ENCODE measurements around the gene SEPTIN12. TPM values are rescaled to one million over a fixed set of nuclear protein-coding genes. Genes with fewer than 3 reads are reported as not detected.

SEPTIN12 gene
- total and polyA plus RNA-seq, 2 experiments from 2014 or later: not detected

DNA sequence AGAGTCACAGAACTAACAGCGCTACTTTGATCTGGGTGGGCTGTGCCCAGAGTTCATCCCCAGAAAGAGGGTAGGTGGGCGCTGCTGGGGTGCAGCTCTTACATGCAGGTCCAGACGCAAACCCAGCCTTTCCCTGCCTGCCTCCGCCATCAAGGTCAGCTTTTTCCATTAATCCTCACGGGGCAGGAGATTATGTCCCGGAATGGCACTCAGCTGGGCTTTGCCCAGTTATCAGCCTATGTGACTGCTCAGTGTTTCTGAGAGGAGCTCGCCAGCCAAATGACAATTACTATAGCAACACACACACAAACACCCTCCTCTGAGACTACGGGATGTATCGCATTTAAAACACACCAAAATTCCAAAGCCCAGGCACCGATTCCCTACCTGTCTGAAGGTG is 38.8 kb upstream of the SEPTIN12 start (continued):
- TF ChIP-seq, protein P1, sequence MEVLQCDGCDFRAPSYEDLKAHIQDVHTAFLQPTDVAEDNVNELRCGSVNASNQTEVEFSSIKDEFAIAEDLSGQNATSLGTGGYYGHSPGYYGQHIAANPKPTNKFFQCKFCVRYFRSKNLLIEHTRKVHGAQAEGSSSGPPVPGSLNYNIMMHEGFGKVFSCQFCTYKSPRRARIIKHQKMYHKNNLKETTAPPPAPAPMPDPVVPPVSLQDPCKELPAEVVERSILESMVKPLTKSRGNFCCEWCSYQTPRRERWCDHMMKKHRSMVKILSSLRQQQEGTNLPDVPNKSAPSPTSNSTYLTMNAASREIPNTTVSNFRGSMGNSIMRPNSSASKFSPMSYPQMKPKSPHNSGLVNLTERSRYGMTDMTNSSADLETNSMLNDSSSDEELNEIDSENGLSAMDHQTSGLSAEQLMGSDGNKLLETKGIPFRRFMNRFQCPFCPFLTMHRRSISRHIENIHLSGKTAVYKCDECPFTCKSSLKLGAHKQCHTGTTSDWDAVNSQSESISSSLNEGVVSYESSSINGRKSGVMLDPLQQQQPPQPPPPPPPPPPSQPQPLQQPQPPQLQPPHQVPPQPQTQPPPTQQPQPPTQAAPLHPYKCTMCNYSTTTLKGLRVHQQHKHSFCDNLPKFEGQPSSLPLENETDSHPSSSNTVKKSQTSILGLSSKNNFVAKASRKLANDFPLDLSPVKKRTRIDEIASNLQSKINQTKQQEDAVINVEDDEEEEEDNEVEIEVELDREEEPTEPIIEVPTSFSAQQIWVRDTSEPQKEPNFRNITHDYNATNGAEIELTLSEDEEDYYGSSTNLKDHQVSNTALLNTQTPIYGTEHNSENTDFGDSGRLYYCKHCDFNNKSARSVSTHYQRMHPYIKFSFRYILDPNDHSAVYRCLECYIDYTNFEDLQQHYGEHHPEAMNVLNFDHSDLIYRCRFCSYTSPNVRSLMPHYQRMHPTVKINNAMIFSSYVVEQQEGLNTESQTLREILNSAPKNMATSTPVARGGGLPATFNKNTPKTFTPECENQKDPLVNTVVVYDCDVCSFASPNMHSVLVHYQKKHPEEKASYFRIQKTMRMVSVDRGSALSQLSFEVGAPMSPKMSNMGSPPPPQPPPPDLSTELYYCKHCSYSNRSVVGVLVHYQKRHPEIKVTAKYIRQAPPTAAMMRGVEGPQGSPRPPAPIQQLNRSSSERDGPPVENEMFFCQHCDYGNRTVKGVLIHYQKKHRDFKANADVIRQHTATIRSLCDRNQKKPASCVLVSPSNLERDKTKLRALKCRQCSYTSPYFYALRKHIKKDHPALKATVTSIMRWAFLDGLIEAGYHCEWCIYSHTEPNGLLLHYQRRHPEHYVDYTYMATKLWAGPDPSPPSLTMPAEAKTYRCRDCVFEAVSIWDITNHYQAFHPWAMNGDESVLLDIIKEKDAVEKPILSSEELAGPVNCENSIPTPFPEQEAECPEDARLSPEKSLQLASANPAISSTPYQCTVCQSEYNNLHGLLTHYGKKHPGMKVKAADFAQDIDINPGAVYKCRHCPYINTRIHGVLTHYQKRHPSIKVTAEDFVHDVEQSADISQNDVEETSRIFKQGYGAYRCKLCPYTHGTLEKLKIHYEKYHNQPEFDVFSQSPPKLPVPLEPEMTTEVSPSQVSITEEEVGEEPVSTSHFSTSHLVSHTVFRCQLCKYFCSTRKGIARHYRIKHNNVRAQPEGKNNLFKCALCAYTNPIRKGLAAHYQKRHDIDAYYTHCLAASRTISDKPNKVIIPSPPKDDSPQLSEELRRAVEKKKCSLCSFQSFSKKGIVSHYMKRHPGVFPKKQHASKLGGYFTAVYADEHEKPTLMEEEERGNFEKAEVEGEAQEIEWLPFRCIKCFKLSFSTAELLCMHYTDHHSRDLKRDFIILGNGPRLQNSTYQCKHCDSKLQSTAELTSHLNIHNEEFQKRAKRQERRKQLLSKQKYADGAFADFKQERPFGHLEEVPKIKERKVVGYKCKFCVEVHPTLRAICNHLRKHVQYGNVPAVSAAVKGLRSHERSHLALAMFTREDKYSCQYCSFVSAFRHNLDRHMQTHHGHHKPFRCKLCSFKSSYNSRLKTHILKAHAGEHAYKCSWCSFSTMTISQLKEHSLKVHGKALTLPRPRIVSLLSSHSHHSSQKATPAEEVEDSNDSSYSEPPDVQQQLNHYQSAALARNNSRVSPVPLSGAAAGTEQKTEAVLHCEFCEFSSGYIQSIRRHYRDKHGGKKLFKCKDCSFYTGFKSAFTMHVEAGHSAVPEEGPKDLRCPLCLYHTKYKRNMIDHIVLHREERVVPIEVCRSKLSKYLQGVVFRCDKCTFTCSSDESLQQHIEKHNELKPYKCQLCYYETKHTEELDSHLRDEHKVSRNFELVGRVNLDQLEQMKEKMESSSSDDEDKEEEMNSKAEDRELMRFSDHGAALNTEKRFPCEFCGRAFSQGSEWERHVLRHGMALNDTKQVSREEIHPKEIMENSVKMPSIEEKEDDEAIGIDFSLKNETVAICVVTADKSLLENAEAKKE (CRISPR knock-in tag; IDR thresholded peaks at IDR 0.05): no peak
- no peak for TF ChIP-seq EZH2phosphoT487 (IDR thresholded peaks at IDR 0.05; ENCODE audit: unreplicated experiment)
- TF ChIP-seq, protein P2, sequence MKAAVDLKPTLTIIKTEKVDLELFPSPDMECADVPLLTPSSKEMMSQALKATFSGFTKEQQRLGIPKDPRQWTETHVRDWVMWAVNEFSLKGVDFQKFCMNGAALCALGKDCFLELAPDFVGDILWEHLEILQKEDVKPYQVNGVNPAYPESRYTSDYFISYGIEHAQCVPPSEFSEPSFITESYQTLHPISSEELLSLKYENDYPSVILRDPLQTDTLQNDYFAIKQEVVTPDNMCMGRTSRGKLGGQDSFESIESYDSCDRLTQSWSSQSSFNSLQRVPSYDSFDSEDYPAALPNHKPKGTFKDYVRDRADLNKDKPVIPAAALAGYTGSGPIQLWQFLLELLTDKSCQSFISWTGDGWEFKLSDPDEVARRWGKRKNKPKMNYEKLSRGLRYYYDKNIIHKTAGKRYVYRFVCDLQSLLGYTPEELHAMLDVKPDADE (IDR thresholded peaks at IDR 0.05): no peak

DNA sequence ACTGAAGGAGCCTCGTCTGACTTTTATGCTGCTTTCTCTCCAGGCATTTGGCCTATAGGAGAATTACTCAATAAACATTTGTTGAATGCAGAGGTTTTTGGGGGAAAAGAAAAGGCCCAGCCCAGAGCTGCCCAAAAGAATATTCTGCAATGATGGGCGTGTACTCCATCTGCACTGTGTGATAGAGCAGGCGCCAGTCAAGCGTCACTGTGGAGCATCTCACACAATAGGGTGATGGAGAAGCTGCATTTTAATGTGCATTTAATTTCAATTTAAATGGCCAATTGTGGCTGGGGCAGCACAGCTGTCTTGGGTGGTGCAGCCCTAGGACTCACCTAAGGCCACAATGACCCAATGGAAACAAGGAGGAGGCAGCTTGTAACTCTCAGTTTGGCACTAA is 38.4 kb upstream of the SEPTIN12 start:
- Mint-ChIP-seq H3K36me3 (ENCODE audit: low read depth) (peaks cover 78% of the 10 kb centered on the region), H3K4me3 (no peak overlapping the region), H3K27ac (no peak overlapping the region), H3K27me3 (ENCODE audit: insufficient read depth, low read depth, poor library complexity) (peaks cover 3% of the 10 kb centered on the region), H3K4me1 (no peaks in the 10 kb centered on the region), H3K9me3 (no peaks in the 10 kb centered on the region)
- Histone ChIP-seq H3K4me3 (no peak overlapping the region), H3F3A (replicated peaks; ENCODE audit: low read depth) (no peaks in the 10 kb centered on the region; the same call in 1 of the 2 replicates), H3K27ac (ENCODE audit: low read depth) (no peak overlapping the region), H3K27me3 (ENCODE audit: insufficient read depth) (no peaks in the 10 kb centered on the region), H3K79me2 (replicated peaks; ENCODE audit: insufficient read depth) (no peaks in the 10 kb centered on the region), H3K4me2 (no peak overlapping the region), H3K4me1 (ENCODE audit: insufficient read depth) (no peaks in the 10 kb centered on the region), H3K9me2 (ENCODE audit: insufficient read depth) (no peaks in the 10 kb centered on the region), H2AFZ (no peak overlapping the region), H4K20me1 (replicated peaks; ENCODE audit: insufficient read depth) (peaks cover 24% of the 10 kb centered on the region), H3K36me3 (ENCODE audit: insufficient read depth) (peaks cover 48% of the 10 kb centered on the region)
- DNase-seq (ENCODE audit: low spot score) (no peak), ATAC-seq (no peak)
- no peak for TF ChIP-seq JUNB (IDR thresholded peaks at IDR 0.05; ENCODE audit: unreplicated experiment)
- no peak for TF ChIP-seq NANOG (IDR thresholded peaks at IDR 0.05; ENCODE audit: borderline replicate concordance)
- TF ChIP-seq, protein P3, sequence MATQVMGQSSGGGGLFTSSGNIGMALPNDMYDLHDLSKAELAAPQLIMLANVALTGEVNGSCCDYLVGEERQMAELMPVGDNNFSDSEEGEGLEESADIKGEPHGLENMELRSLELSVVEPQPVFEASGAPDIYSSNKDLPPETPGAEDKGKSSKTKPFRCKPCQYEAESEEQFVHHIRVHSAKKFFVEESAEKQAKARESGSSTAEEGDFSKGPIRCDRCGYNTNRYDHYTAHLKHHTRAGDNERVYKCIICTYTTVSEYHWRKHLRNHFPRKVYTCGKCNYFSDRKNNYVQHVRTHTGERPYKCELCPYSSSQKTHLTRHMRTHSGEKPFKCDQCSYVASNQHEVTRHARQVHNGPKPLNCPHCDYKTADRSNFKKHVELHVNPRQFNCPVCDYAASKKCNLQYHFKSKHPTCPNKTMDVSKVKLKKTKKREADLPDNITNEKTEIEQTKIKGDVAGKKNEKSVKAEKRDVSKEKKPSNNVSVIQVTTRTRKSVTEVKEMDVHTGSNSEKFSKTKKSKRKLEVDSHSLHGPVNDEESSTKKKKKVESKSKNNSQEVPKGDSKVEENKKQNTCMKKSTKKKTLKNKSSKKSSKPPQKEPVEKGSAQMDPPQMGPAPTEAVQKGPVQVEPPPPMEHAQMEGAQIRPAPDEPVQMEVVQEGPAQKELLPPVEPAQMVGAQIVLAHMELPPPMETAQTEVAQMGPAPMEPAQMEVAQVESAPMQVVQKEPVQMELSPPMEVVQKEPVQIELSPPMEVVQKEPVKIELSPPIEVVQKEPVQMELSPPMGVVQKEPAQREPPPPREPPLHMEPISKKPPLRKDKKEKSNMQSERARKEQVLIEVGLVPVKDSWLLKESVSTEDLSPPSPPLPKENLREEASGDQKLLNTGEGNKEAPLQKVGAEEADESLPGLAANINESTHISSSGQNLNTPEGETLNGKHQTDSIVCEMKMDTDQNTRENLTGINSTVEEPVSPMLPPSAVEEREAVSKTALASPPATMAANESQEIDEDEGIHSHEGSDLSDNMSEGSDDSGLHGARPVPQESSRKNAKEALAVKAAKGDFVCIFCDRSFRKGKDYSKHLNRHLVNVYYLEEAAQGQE (IDR thresholded peaks at IDR 0.05; ENCODE audit: unreplicated experiment): no peak
